GM23248 (cell line): Measurements from ENCODE around the gene IGFN1.

Experiments
- EZH2 ChIP-seq: fragments of 200-600 bp; sonication (generic); IDR thresholded peaks from 2 replicates; pipeline ENCODE4 v1.6.1; 2018; ENCODE audit warnings: antibody characterized with exemption, mild to moderate bottlenecking; ENCODE audit not compliant: insufficient read depth, poor library complexity, severe bottlenecking
- EZH2phosphoT487 ChIP-seq: fragments of 200-600 bp; sonication (generic); IDR thresholded peaks from 2 replicates; pipeline ENCODE4 v1.6.1; 2018; ENCODE audit warnings: antibody characterized with exemption, moderate library complexity, mild to moderate bottlenecking, low read depth; ENCODE audit not compliant: insufficient read depth

GRCh38 chr1:201207046-201207445, 16.4 kb downstream of the IGFN1 start:
- no peak for TF ChIP-seq EZH2
- TF ChIP-seq EZH2phosphoT487: no peak
